HG03108 (cell line): Measurements from ENCODE around the gene RNF10.
"Not testable (repeated sequence)": the region's sequence is repeated elsewhere in the genome, so short reads cannot be mapped to it uniquely, and the experiment has no call there.

Source experiments
- ATAC-seq: cut with Tn5 transposase; IDR thresholded peaks from one replicate; pipeline ENCODE4 v1.9.1; 2021; ENCODE audit warnings: moderate library complexity; ENCODE audit not compliant: unreplicated experiment

Gene RNF10

DNA sequence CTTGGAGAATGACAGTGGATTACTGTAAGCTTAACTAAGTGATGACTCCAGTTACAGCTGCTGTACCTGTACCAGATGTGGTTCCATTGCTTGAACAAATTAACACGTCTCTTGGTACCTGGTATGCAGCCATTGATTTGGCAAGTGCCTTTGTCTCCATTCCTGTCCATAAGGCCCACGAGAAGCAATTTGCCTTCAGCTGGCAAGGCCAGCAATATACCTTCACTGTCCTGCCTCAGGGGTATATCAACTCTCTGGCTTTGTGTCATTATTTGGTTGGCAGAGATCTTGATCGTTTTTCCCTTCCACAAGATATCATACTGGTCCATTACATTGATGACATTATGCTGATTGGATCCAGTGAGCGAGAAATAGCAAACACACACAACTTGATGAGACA, 76.4 kb downstream of the RNF10 start:
- ATAC-seq = no peak

DNA sequence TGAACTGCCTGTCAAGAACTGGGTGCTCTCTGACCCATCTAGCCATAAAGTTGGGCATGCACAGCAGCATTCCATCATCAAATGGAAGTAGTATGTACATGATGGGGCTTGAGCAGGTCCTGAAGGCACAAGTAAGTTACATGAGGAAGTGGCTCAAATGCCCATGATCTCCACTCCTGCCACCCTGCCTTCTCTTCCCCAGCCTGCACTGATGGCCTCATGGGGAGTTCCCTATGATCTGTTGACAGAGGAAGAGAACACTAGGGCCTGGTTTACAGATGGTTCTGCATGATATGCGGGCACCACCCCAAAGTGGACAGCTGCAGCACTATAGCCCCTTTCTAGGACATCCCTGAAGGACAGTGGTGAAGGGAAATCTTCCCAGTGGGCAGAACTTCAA, 77.4 kb downstream of the RNF10 start:
- ATAC-seq = not testable (repeated sequence)

DNA sequence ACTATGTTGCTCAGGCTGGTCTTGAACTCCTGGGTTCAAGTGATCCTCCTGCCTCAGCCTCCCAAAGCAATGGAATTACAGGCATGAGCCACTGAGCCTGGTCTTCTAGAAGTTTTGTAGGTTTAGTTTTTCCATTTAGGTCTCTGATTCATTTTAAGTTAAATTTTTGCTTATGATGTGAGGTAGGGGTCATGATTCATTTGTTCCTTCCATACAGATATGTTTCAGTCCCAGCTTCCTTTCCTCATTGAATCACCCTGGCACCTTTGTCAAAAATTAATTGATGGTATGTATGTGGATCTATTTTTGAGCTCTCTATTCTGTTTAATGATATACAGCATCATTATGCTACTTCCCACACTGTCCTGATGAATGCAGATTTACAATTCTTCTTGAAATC, 80.7 kb downstream of the RNF10 start:
- ATAC-seq = no peak

DNA sequence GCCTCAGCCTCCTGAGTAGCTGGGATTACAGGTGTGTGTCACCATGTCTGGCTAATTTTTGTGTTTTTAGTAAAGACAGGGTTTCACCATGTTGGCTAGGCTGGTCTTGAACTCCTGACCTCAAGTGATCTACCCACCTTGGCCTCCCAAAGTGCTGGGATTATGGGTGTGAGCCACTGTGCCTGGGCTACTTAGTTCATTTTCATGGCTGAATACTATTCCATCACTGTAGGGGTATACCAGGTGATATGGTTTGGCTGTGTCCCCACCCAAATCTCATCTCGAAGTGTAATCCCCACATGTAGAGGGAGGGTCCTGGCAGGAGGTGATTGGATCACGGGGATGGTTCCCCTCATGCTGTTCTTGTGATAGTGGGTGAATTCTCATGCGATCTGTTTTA, 83.0 kb downstream of the RNF10 start:
- ATAC-seq = not testable (repeated sequence)

DNA sequence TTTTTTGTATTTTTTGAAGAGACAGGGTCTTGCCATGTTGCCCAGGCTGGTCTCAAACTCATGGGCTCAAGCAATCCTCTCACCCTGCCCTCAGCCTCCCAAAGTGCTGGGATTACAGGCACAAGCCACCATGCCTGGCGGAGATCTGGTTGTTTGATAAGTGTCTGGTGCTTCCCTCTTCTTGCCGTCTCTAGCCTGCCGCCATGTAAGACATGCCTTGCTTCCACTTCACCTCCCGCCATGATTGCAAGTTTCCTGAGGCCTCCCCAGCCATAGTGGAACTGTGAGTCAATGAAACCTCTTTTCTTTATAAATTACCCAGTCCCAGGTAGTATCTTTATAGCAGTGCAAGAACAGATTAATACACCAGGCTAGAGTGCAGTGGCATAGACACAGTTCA, 83.6 kb downstream of the RNF10 start:
- ATAC-seq = not testable (repeated sequence)

DNA sequence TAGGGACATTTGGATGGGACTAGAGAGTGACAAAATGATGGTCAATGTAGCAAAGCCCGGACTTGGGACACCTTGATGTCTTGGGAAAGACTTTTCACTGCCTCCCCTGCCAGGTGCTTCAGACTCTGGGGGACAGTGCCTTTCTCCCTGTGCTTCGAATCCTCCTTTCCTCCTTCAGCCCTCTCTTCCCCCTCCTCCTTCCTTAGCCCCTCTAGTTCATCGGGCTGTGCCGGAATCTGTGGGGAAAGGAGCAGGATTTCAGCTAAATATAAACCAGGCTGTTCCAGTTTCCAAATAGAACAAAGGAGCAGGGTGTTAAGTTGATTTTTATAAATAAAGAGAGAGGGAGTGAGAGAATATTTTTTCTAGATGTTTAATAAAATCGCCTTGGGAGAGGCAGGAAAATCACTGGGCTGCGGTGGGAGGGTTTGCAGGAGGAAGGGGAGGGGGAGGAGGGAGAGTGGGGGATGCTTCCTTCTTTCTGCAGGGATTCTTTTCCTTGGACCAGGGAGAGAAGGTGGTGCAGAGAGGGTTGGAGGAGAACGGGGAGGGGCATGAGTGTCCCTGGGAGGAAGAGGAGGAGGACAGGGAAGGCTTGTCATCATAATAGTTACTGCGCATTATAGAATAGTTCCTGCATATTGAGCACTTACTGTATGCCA, 84.9 kb downstream of the RNF10 start:
- ATAC-seq = no peak

DNA sequence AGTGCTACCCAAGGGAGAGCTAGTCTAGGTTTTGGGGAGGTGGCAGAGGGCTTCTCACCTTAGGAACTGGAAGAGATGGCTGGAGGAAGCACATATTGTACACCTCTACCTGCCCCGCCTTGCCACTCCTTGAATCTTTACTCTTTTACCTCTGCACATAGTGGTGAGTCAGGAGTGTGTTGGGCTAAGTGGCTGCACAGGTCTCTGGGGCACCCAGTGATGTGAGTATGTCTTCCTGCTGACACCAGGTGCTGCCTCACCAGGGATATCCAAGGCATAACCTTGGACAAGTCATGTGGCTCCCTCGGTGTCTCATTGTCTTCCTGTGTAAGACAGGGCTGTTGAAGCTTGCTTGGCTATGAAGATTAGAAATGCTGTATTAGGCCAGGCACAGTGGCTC, 86.5 kb downstream of the RNF10 start:
- no peak for ATAC-seq

DNA sequence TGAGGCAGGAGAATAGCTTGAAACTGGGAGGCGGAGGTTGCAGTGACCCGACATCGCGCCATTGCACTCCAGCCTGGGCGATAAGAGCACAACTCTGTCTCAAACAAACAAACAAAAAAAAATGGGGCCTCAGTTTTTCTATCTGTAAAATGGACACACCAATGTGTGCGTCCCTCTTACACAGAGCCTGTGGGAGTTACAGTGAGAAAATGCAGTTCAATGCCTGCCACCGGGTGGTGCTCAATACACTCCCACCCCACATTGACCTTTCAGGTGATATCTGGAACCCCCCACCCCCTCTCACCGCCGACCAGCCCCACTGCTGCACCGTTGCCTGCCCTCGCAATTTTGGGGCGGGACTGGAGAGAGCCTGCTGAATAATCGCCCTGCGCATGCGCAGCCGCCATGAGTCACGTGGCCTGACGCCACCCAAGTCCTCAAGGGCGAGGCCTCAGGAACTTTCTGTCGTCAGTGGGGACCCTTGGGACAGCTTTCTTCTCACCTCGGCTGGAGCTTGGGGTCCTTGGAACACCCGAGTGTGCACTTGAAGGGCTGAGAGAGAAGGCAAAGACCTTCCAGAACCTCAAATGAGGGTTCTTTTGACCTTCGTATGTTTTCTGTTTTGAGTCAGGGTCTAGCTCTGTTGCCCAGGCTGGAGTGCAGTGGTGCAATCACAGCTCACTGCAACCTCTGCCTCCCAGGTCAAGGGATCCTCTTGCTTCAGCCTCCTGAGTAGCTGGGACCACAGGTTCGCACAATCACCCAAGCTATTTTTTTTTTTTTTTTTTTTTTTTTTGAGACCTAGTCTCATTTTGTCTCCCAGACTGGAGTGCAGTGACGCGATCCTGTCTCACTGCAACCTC, 91.6 kb downstream of the RNF10 start:
- ATAC-seq = no peak
